H1 (cell line): ENCODE measurements around the gene CYP4A22. TPM values are rescaled to one million over a fixed set of nuclear protein-coding genes. Genes with fewer than 3 reads are reported as not detected.

Experiments
- CTCF ChIP-seq, 3 experiments: IDR thresholded peaks; 1 replicate in 2 of 3; 2 replicates in 1 of 3; pipeline versions ENCODE4 v1.5.1 to v1.6.1; 2011; ENCODE audit warnings: low read length in 3 of 3, mild to moderate bottlenecking in 3 of 3, inconsistent platforms in 2 of 3, low read depth in 1 of 3, moderate library complexity in 1 of 3; ENCODE audit not compliant: insufficient read depth in 1 of 3; ENCODE audit errors: control extremely low read depth in 1 of 3
- RFX5 ChIP-seq: IDR thresholded peaks from 2 replicates; pipeline ENCODE4 v1.6.1; 2011; ENCODE audit warnings: low read depth, low read length, improper control_type of control experiment, borderline replicate concordance
- USF2 ChIP-seq: IDR thresholded peaks from 2 replicates; pipeline ENCODE4 v1.6.1; 2011; ENCODE audit warnings: low read length, improper control_type of control experiment
- polyA plus RNA-seq, 7 experiments: library from polyadenylated mRNA; depleted of rRNA in 3 of 7; stranded (reverse) in 5 of 7; unstranded in 2 of 7; fragments of >200 nt in 5 of 7; fragments of 200-250 nt in 2 of 7; gene quantifications; 1 replicate in 5 of 7; 2 replicates in 1 of 7; 4 replicates in 1 of 7; pipeline versions ENCODE4 v1.2.1 to v1.2.3, GENCODE V29; 2011 to 2013; ENCODE audit warnings: missing spikeins in 2 of 7, mixed read lengths in 2 of 7
- total RNA-seq: library from RNA; stranded (reverse); fragmentation: NEBNext Ultra II Directional; extraction: Animal tissue kit (Norgen Biotek cat#: 25700); gene quantifications from 2 replicates; pipeline ENCODE4 v1.2.1, GENCODE V29; 2021
- TF ChIP-seq, protein P1 (sequence below): IDR thresholded peaks from 2 replicates; pipeline ENCODE4 v1.6.1; 2012; ENCODE audit warnings: inconsistent platforms

CYP4A22 gene
- total and polyA plus RNA-seq, 2 of the 8 experiments (the other 6 are each of a cell fraction or from before 2014, with no cell fraction given): not detected

GRCh38 chr1:47137198-47137597 is at the start of gene CYP4A22 (continued):
- no peak for TF ChIP-seq USF2
- no peak for TF ChIP-seq CTCF (IDR thresholded peaks at IDR 0.05; ENCODE audit: control extremely low read depth in 1 of 3, insufficient read depth in 1 of 3, low read depth in 1 of 3, low read length in 3 of 3)
- TF ChIP-seq, protein P1, sequence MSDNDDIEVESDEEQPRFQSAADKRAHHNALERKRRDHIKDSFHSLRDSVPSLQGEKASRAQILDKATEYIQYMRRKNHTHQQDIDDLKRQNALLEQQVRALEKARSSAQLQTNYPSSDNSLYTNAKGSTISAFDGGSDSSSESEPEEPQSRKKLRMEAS: no peak
- no peak for TF ChIP-seq RFX5
